ENCODE measurements around the gene POMGNT1. TPM values are rescaled to one million over a fixed set of nuclear protein-coding genes. Genes with fewer than 3 reads are reported as not detected.

POMGNT1 gene
- total and polyA plus RNA-seq, 2 of the 13 experiments (the other 11 are each of a cell fraction or from before 2014, with no cell fraction given): 33.9 to 46.8 TPM

DNA sequence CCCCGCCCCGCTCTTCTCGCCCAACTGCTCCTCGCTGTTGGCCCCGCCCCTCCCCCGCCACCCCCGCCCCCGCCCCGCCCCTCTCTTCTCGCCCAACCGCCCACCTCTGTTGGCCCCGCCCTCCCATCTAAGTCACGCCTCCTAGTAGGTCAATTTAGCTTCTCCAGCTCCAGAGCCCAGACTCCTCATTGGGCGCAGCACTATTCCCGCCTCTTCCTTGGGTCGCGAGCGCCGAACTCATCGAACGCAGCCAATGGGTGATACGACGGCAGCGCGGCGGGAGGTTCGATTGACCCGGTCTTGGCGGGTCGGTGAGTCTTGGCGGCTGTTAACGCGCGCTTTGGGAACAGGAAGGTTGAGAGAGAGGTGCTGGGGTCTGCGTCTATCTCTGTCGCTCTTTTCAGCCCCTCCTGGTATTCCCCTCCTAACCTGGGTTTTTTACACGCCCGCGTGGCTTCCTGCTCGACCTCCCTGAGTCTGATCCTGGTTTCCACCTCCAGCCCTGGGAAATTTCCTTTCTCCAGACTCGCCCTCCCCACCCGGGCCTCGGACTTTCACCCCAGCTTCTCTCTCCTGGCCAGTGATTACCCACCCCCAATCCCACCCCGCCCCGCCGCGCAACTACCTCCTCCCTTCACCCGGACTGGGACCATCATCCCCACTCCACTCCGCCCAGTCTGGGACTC is 49.3 kb upstream of the POMGNT1 start, which contains the start of gene RAD54L (continued):
- TF ChIP-seq PHF8 (CRISPR knock-in tag; IDR thresholded peaks at IDR 0.05) (no peak), ADNP (CRISPR knock-in tag; IDR thresholded peaks at IDR 0.05) (no peak), HCFC1 (IDR thresholded peaks at IDR 0.05; ENCODE audit: low read depth, low read length) (peak; percentile 40; the same call in 1 of the 2 replicates), ZNF543 (CRISPR knock-in tag; IDR thresholded peaks at IDR 0.05) (no peak), ZNF33B (CRISPR knock-in tag; IDR thresholded peaks at IDR 0.05) (0 out of 2 replicates have a peak, but pooled peaks have one; percentile 45), RARA (CRISPR knock-in tag; IDR thresholded peaks at IDR 0.05) (peak; percentile 11; the same call in 1 of the 2 replicates), TBX3 (IDR thresholded peaks at IDR 0.05; ENCODE audit: borderline replicate concordance) (0 out of 2 replicates have a peak, but pooled peaks have one; percentile 29), SRSF4 (IDR thresholded peaks at IDR 0.05; ENCODE audit: low read depth, low read length, poor library complexity, severe bottlenecking) (no peak), ZFP82 (CRISPR knock-in tag; IDR thresholded peaks at IDR 0.05; ENCODE audit: borderline replicate concordance) (no peak), KDM6A (CRISPR knock-in tag; IDR thresholded peaks at IDR 0.05; ENCODE audit: low read depth) (no peak), ZBTB21 (CRISPR knock-in tag; IDR thresholded peaks at IDR 0.05) (no peak), RELA (CRISPR knock-in tag; IDR thresholded peaks at IDR 0.05) (no peak), THYN1 (CRISPR knock-in tag; IDR thresholded peaks at IDR 0.05; ENCODE audit: borderline replicate concordance, low read depth) (no peak), ZNF350 (CRISPR knock-in tag; IDR thresholded peaks at IDR 0.05; ENCODE audit: borderline replicate concordance, low read depth) (0 out of 2 replicates have a peak, but pooled peaks have one; percentile 19), PRPF4 (IDR thresholded peaks at IDR 0.05; ENCODE audit: low read depth, low read length, poor library complexity, severe bottlenecking) (no peak), ZNF230 (CRISPR knock-in tag; IDR thresholded peaks at IDR 0.05) (no peak), NFKB2 (CRISPR knock-in tag; IDR thresholded peaks at IDR 0.05; ENCODE audit: borderline replicate concordance) (0 out of 2 replicates have a peak, but pooled peaks have one; percentile 14), ZNF143 (CRISPR knock-in tag; IDR thresholded peaks at IDR 0.05) (0 out of 2 replicates have a peak, but pooled peaks have one; percentile 22), HNRNPK (IDR thresholded peaks at IDR 0.05; ENCODE audit: low read depth, low read length, poor library complexity, severe bottlenecking) (no peak), ZNF30 (CRISPR knock-in tag; IDR thresholded peaks at IDR 0.05) (no peak), RBM22 (optimal IDR thresholded peaks at IDR 0.05; ENCODE audit: low read length) (no peak), ZNF850 (CRISPR knock-in tag; conservative IDR thresholded peaks at IDR 0.05) (no peak)
- TF ChIP-seq, protein P1, sequence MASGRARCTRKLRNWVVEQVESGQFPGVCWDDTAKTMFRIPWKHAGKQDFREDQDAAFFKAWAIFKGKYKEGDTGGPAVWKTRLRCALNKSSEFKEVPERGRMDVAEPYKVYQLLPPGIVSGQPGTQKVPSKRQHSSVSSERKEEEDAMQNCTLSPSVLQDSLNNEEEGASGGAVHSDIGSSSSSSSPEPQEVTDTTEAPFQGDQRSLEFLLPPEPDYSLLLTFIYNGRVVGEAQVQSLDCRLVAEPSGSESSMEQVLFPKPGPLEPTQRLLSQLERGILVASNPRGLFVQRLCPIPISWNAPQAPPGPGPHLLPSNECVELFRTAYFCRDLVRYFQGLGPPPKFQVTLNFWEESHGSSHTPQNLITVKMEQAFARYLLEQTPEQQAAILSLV (CRISPR knock-in tag; IDR thresholded peaks at IDR 0.05; ENCODE audit: borderline replicate concordance): no peak
- TF ChIP-seq, protein P2, sequence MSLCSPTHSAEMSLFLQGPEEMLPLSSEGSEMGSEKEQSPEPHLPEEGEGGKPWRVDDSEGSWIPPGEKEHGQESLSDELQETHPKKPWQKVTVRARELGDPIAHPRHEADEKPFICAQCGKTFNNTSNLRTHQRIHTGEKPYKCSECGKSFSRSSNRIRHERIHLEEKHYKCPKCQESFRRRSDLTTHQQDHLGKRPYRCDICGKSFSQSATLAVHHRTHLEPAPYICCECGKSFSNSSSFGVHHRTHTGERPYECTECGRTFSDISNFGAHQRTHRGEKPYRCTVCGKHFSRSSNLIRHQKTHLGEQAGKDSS (CRISPR knock-in tag; IDR thresholded peaks at IDR 0.05; ENCODE audit: borderline replicate concordance, low read depth): no peak
- TF ChIP-seq, protein P3, sequence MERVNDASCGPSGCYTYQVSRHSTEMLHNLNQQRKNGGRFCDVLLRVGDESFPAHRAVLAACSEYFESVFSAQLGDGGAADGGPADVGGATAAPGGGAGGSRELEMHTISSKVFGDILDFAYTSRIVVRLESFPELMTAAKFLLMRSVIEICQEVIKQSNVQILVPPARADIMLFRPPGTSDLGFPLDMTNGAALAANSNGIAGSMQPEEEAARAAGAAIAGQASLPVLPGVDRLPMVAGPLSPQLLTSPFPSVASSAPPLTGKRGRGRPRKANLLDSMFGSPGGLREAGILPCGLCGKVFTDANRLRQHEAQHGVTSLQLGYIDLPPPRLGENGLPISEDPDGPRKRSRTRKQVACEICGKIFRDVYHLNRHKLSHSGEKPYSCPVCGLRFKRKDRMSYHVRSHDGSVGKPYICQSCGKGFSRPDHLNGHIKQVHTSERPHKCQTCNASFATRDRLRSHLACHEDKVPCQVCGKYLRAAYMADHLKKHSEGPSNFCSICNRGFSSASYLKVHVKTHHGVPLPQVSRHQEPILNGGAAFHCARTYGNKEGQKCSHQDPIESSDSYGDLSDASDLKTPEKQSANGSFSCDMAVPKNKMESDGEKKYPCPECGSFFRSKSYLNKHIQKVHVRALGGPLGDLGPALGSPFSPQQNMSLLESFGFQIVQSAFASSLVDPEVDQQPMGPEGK (CRISPR knock-in tag; IDR thresholded peaks at IDR 0.05): peak; percentile 21; the same call in 1 of the 2 replicates
- TF ChIP-seq, protein P4, sequence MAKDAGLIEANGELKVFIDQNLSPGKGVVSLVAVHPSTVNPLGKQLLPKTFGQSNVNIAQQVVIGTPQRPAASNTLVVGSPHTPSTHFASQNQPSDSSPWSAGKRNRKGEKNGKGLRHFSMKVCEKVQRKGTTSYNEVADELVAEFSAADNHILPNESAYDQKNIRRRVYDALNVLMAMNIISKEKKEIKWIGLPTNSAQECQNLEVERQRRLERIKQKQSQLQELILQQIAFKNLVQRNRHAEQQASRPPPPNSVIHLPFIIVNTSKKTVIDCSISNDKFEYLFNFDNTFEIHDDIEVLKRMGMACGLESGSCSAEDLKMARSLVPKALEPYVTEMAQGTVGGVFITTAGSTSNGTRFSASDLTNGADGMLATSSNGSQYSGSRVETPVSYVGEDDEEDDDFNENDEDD (CRISPR knock-in tag; IDR thresholded peaks at IDR 0.05; ENCODE audit: borderline replicate concordance): peak; percentile 100

All from HepG2 (cell line).